ENCODE measurements around the gene TET3. TPM values are rescaled to one million over a fixed set of nuclear protein-coding genes. Genes with fewer than 3 reads are reported as not detected.

TET3 gene
- polyA plus RNA-seq, 1 experiment = 2.1 TPM

DNA sequence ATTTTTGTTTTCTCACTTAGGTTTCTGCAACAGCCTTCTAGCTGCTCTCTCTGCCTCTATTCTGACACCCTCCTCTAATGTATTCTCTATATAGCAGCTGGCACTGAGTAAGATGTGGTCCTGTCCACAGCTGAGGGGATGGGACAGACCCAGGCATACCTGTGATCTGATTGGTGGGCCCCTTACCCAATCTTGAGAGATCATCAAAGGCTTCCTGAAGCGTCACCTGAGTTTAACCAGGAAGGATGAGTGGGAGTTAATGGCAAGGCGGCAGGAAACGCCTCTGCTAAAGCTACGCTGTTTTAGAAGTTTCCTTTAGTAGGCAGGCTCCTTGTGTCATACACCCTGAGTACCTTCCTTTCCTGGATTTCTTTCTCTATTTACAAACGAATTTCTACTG is 5.7 kb upstream of the TET3 start:
- TF ChIP-seq, protein P1, sequence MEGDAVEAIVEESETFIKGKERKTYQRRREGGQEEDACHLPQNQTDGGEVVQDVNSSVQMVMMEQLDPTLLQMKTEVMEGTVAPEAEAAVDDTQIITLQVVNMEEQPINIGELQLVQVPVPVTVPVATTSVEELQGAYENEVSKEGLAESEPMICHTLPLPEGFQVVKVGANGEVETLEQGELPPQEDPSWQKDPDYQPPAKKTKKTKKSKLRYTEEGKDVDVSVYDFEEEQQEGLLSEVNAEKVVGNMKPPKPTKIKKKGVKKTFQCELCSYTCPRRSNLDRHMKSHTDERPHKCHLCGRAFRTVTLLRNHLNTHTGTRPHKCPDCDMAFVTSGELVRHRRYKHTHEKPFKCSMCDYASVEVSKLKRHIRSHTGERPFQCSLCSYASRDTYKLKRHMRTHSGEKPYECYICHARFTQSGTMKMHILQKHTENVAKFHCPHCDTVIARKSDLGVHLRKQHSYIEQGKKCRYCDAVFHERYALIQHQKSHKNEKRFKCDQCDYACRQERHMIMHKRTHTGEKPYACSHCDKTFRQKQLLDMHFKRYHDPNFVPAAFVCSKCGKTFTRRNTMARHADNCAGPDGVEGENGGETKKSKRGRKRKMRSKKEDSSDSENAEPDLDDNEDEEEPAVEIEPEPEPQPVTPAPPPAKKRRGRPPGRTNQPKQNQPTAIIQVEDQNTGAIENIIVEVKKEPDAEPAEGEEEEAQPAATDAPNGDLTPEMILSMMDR (IDR thresholded peaks at IDR 0.05; ENCODE audit: insufficient read depth, low read depth, low read length) = no peak
- CTCF ChIA-PET = interaction anchor here (1.1 to 1.2 kb wide), 2 partner anchors 9 kb away, joined by 4 read pairs; no protein-coding TSS in a partner anchor
- H3K36me3 ChIP-seq (ENCODE audit: control insufficient read depth, insufficient read depth, low read length) = no peaks in the 10 kb centered on the region
- H3K4me3 ChIP-seq (ENCODE audit: low read depth, low read length) = no peak overlapping the region
- POLR2A ChIA-PET = interaction anchor here (1.0 kb wide), 1 partner anchor 23 kb away, joined by 3 read pairs; no protein-coding TSS in a partner anchor
- no peaks in the 10 kb centered on the region for H3K27me3 ChIP-seq (ENCODE audit: control insufficient read depth, insufficient read depth, low read length)
- no peak for DNase-seq (ENCODE audit: low read depth)

DNA sequence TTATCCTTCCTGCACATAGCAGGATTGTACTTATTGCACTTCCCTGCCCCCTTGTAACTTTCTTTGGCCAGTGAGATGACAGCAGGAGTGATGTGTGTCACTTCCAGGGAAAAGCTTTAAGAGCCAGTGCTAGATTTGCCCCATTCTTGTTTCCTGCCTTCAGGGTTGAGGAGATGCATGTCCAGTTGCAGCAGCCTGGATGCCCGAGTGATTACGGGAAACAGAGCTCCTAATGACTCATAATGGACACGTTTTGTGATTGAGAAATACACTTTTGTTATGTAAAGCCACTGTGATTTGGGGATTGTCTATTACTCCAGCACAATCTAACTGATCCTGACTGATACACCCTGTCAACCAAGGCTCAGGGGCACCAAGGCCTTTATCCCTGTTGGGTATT is 5.0 kb upstream of the TET3 start:
- POLR2A ChIA-PET = interaction anchor here (1.0 kb wide), 1 partner anchor 23 kb away, joined by 3 read pairs; no protein-coding TSS in a partner anchor
- CTCF ChIA-PET = interaction anchor here (1.1 to 1.2 kb wide), 2 partner anchors 8 to 10 kb away, joined by 4 read pairs; no protein-coding TSS in a partner anchor
- H3K36me3 ChIP-seq (ENCODE audit: control insufficient read depth, insufficient read depth, low read length) = no peaks in the 10 kb centered on the region
- peak; percentile 46 for DNase-seq (ENCODE audit: low read depth)
- TF ChIP-seq, protein P1 (IDR thresholded peaks at IDR 0.05; ENCODE audit: insufficient read depth, low read depth, low read length) = no peak
- no peaks in the 10 kb centered on the region for H3K27me3 ChIP-seq (ENCODE audit: control insufficient read depth, insufficient read depth, low read length)
- no peak overlapping the region for H3K4me3 ChIP-seq (ENCODE audit: low read depth, low read length)

DNA sequence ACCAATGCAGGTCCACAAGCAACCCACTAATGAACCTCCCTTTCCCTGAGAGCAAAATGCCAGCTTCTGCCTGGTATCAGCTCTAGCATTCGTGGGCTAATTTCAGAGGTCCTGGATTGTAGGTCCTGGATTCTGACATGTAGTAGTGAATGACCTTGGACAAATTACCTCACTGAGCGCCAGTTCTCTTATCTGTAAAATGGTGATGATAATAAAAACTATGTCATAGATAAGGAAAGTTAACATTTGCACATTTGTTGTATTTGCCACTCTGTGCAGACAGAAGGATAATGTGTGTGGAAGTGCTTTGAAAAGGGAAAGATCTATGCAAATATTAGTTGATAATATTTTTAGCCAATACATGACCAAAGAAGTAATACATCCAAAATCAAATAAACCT is 4.1 kb upstream of the TET3 start:
- ChIA-PET POLR2A (no interaction called here), CTCF (no interaction called here)
- TF ChIP-seq, protein P1 (IDR thresholded peaks at IDR 0.05; ENCODE audit: insufficient read depth, low read depth, low read length) = no peak

DNA sequence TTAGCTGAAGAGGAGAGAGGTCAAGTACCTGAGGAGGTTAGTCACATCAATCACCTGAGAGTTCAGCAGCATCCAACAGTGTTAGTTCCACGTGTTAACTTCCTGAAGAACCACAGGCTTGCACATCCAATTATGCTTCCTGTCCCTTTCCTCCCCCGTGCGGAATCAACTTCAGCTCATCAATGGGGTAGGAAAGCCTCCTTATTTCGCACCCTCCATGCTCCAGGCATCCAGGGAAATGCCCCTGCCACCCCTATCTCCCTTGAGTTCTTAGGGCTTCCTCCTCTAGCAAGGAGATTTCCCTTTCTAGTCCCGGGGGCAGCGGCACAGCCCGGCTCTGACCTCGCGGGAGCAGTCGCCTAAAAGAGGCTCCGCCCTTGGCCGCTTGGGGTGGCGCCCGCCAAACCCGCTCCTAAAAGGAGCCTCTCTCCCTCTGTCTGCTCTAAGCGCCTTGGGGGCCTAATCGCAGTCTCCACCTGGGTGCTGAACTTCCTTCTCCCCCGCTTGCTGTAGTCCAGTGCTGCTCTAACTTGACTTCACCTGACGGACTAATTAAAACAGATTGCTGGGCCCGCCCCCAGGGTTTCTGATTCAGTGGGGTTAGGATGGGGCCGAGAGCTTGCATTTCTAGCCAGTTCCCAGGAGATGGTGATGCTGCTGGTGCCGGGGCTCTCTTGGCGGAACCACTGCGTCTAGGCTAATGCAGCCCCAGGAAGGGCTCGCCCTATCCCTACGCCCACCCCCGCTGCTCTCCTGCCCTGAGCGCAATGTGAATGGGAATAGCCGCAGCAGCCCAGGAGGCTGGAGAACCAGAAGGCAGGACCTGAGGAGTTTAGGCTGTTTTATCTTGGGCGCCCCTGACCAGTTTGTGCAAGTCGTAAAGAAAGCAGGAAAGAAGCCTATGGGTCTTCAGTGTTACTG is 3.4 kb upstream of the TET3 start:
- no peak for DNase-seq (ENCODE audit: low read depth)
- CTCF ChIA-PET = interaction anchor here (1.1 kb wide), 1 partner anchor 99 kb away, joined by 3 read pairs; no protein-coding TSS in a partner anchor
- TF ChIP-seq, protein P1 (IDR thresholded peaks at IDR 0.05; ENCODE audit: insufficient read depth, low read depth, low read length) = no peak
- H3K36me3 ChIP-seq (ENCODE audit: control insufficient read depth, insufficient read depth, low read length) = no peaks in the 10 kb centered on the region
- no peaks in the 10 kb centered on the region for H3K27me3 ChIP-seq (ENCODE audit: control insufficient read depth, insufficient read depth, low read length)
- POLR2A ChIA-PET = no interaction called here
- H3K4me3 ChIP-seq (ENCODE audit: low read depth, low read length) = peak overlapping the region; percentile 28

More for the DNA sequence above, 4.1 kb upstream of the TET3 start:
- Histone ChIP-seq H3K36me3 (ENCODE audit: control insufficient read depth, insufficient read depth, low read length) (no peaks in the 10 kb centered on the region), H3K4me3 (ENCODE audit: low read depth, low read length) (no peak overlapping the region), H3K27me3 (ENCODE audit: control insufficient read depth, insufficient read depth, low read length) (no peaks in the 10 kb centered on the region)
- DNase-seq (ENCODE audit: low read depth) = no peak

DNA sequence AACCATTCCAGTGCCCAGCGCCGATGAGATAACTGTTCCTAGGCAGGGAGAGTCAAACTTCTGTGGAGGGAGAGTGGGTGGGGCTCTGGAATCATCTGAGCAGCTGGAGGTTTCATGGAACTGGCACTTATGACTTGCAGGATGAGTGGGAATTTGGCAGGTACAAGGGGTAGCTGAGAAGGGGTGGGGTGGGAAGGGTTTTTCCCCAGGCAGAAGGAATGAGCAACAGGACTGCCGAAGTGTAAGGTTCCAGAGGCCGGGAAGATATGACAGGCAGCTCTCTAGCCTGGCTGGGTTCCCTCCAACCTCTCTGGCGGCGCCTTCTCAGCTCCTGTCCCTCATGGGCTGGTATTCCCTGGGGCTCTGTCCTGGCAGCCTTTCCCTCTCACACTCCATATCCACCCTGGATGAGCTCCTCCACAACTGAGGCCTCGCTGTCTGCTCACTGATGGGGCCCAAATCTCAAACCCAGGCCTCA is 2.5 kb upstream of the TET3 start:
- TF ChIP-seq, protein P1 (IDR thresholded peaks at IDR 0.05; ENCODE audit: insufficient read depth, low read depth, low read length) = no peak
- H3K27me3 ChIP-seq (ENCODE audit: control insufficient read depth, insufficient read depth, low read length) = no peaks in the 10 kb centered on the region
- H3K4me3 ChIP-seq (ENCODE audit: low read depth, low read length) = no peak overlapping the region
- no peak for DNase-seq (ENCODE audit: low read depth)
- H3K36me3 ChIP-seq (ENCODE audit: control insufficient read depth, insufficient read depth, low read length) = no peaks in the 10 kb centered on the region
- ChIA-PET CTCF (interaction anchor here (1.1 kb wide), 1 partner anchor 99 kb away, joined by 3 read pairs; no protein-coding TSS in a partner anchor), POLR2A (no interaction called here)

Data from BJ (cell line).